Osteocyte (in vitro differentiated cells): ENCODE measurements around the gene TNS3. TPM values are rescaled to one million over a fixed set of nuclear protein-coding genes. Genes with fewer than 3 reads are reported as not detected.
"Not testable (repeated sequence)": the region's sequence is repeated elsewhere in the genome, so short reads cannot be mapped to it uniquely, and the experiment has no call there.

ENCODE experiments used
- DNase-seq: peaks from one replicate; pipeline ENCODE4 v3.0.0; 2021; ENCODE audit warnings: mixed read lengths; ENCODE audit not compliant: unreplicated experiment; ENCODE audit errors: extremely low spot score
- H3K27ac Mint-ChIP-seq: one replicate; pipeline ENCODE4 v1.8.0; 2021; ENCODE audit warnings: mild to moderate bottlenecking, mixed read lengths; ENCODE audit not compliant: unreplicated experiment
- H3K27me3 Mint-ChIP-seq: one replicate; pipeline ENCODE4 v1.8.0; 2021; ENCODE audit warnings: mixed read lengths; ENCODE audit not compliant: unreplicated experiment
- H3K36me3 Mint-ChIP-seq: one replicate; pipeline ENCODE4 v1.8.0; 2021; ENCODE audit warnings: mixed read lengths; ENCODE audit not compliant: unreplicated experiment
- H3K4me1 Mint-ChIP-seq: one replicate; pipeline ENCODE4 v1.8.0; 2021; ENCODE audit warnings: mixed read lengths; ENCODE audit not compliant: unreplicated experiment
- H3K4me3 Mint-ChIP-seq: one replicate; pipeline ENCODE4 v1.8.0; 2021; ENCODE audit warnings: mild to moderate bottlenecking, moderate library complexity, mixed read lengths; ENCODE audit not compliant: unreplicated experiment
- H3K9me3 Mint-ChIP-seq: one replicate; pipeline ENCODE4 v1.8.0; 2021; ENCODE audit warnings: mixed read lengths; ENCODE audit not compliant: unreplicated experiment
- CTCF ChIP-seq: fragments of 200-600 bp; sonication (generic); IDR thresholded peaks from 2 replicates; pipeline ENCODE4 v1.5.0; 2021; ENCODE audit warnings: antibody characterized with exemption, mild to moderate bottlenecking, moderate library complexity
- total RNA-seq: library from RNA; stranded (reverse); gene quantifications from 2 replicates; pipeline ENCODE4 v1.2.1, GENCODE V29; 2021

The TNS3 gene
- total RNA-seq, 1 donor from 2014 or later, result 93.8 TPM

- Mint-ChIP-seq H3K9me3 (no peaks in the 10 kb centered on the region), H3K4me3 (no peak overlapping the region), H3K36me3 (no peaks in the 10 kb centered on the region), H3K4me1 (peaks cover 67% of the 10 kb centered on the region), H3K27me3 (no peaks in the 10 kb centered on the region), H3K27ac (no peak overlapping the region)
- DNase-seq, result no peak
- TF ChIP-seq CTCF, result no peak
Measured at GRCh38 chr7:47588704-47589225, 6.9 kb upstream of the TNS3 start.

GRCh38 chr7:47587976-47588375 lies 6.1 kb upstream of the TNS3 start:
- Mint-ChIP-seq H3K27ac (no peak overlapping the region), H3K4me1 (peaks cover 70% of the 10 kb centered on the region), H3K9me3 (no peaks in the 10 kb centered on the region), H3K36me3 (no peaks in the 10 kb centered on the region), H3K4me3 (no peak overlapping the region), H3K27me3 (no peaks in the 10 kb centered on the region)
- no peak for DNase-seq
- no peak for TF ChIP-seq CTCF

GRCh38 chr7:47587351-47587750 lies 5.4 kb upstream of the TNS3 start:
- no peaks in the 10 kb centered on the region for H3K9me3 Mint-ChIP-seq
- no peak overlapping the region for H3K4me3 Mint-ChIP-seq
- DNase-seq, result no peak
- no peaks in the 10 kb centered on the region for H3K27me3 Mint-ChIP-seq
- no peaks in the 10 kb centered on the region for H3K36me3 Mint-ChIP-seq
- peaks cover 75% of the 10 kb centered on the region for H3K4me1 Mint-ChIP-seq
- H3K27ac Mint-ChIP-seq, result no peak overlapping the region
- no peak for TF ChIP-seq CTCF

DNA sequence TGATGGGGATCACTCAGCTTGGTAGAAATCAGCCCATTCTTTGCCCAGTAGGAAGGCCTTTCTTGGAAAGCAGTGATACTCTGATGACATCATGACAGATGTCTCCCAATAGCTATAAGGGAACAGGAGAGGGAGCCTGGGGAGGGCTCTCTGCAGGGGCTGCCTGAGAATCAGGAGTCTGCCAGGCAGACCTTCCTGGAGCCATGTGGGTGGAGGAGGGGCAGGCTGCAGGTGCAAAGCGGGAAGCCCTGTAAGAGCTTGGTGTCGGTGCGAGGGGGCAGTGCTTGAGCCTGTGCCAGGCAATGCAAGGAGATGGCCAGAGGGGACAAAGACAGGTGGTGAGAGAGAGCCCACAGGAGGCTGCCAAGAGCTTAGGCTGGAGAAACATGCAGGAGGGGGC lies 5.0 kb upstream of the TNS3 start:
- no peak overlapping the region for H3K4me3 Mint-ChIP-seq
- no peaks in the 10 kb centered on the region for H3K27me3 Mint-ChIP-seq
- TF ChIP-seq CTCF, result no peak
- no peak for DNase-seq
- H3K4me1 Mint-ChIP-seq, result peaks cover 73% of the 10 kb centered on the region
- no peaks in the 10 kb centered on the region for H3K36me3 Mint-ChIP-seq
- no peaks in the 10 kb centered on the region for H3K9me3 Mint-ChIP-seq
- no peak overlapping the region for H3K27ac Mint-ChIP-seq

DNA sequence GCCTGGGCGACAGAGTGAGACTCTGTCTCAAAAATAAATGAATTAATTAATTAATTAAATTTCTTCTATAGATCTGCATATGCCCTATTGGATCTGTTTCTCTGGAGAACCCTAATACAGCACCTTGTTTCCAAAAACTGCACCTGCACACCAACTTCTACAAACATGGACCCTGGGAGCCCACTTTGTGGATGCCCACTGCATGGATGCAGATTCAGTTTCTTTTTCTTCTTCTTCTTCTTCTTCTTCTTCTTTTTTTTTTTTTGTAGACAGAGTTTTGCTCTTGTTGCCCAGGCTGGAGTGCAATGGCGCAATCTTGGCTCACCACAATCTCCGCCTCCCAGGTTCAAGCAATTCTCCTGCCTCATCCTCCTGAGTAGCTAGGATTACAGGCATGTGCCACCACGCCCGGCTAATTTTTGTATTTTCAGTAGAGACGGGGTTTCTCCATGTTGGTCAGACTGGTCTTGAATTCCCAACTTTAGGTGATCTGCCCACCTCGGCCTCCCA lies 4.3 kb upstream of the TNS3 start:
- not testable (repeated sequence) for H3K27me3 Mint-ChIP-seq, H3K4me3 Mint-ChIP-seq, H3K27ac Mint-ChIP-seq, DNase-seq, H3K9me3 Mint-ChIP-seq, H3K36me3 Mint-ChIP-seq
- peaks cover 67% of the 10 kb centered on the region for H3K4me1 Mint-ChIP-seq

GRCh38 chr7:47584536-47584895 lies 2.6 kb upstream of the TNS3 start:
- Mint-ChIP-seq H3K4me3 (no peak overlapping the region), H3K4me1 (peaks cover 68% of the 10 kb centered on the region), H3K27ac (peak overlapping the region; percentile 88), H3K27me3 (no peaks in the 10 kb centered on the region), H3K9me3 (no peaks in the 10 kb centered on the region), H3K36me3 (peaks cover 2% of the 10 kb centered on the region)
- no peak for DNase-seq
- TF ChIP-seq CTCF, result no peak
